ENCODE measurements around the gene EMILIN1.
A peak's percentile ranks its signal among the peaks of the same experiment; 100 is the strongest.

EMILIN1 gene

DNA sequence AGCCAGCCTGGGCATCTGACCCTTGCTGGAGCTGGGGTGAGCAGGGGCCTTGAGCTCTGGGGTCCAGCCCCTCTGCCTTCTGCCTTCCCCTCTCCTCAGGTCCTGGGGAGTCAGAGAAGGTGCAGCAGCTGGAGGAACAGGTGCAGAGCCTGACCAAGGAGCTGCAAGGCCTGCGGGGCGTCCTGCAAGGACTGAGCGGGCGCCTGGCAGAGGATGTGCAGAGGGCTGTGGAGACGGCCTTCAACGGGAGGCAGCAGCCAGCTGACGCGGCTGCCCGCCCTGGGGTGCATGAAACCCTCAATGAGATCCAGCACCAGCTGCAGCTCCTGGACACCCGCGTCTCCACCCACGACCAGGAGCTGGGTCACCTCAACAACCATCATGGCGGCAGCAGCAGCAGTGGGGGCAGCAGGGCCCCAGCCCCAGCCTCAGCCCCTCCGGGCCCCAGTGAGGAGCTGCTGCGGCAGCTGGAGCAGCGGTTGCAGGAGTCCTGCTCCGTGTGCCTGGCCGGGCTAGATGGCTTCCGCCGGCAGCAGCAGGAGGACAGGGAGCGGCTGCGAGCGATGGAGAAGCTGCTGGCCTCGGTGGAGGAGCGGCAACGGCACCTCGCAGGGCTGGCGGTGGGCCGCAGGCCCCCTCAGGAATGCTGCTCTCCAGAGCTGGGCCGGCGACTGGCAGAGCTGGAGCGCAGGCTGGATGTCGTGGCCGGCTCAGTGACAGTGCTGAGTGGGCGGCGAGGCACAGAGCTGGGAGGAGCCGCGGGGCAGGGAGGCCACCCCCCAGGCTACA lies 3.8 kb downstream of the EMILIN1 start:
- DNase-seq, result no peak

DNA sequence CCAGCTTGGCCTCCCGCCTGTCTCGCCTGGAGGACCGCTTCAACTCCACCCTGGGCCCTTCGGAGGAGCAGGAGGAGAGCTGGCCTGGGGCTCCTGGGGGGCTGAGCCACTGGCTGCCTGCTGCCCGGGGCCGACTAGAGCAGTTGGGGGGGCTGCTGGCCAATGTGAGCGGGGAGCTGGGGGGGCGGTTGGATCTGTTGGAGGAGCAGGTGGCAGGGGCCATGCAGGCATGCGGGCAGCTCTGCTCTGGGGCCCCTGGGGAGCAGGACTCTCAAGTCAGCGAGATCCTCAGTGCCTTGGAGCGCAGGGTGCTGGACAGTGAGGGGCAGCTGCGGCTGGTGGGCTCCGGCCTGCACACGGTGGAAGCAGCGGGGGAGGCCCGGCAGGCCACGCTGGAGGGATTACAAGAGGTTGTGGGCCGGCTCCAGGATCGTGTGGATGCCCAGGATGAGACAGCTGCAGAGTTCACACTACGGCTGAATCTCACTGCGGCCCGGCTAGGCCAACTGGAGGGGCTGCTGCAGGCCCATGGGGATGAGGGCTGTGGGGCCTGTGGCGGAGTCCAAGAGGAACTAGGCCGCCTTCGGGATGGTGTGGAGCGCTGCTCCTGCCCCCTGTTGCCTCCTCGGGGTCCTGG lies 4.5 kb downstream of the EMILIN1 start:
- DNase-seq, result no peak

DNA sequence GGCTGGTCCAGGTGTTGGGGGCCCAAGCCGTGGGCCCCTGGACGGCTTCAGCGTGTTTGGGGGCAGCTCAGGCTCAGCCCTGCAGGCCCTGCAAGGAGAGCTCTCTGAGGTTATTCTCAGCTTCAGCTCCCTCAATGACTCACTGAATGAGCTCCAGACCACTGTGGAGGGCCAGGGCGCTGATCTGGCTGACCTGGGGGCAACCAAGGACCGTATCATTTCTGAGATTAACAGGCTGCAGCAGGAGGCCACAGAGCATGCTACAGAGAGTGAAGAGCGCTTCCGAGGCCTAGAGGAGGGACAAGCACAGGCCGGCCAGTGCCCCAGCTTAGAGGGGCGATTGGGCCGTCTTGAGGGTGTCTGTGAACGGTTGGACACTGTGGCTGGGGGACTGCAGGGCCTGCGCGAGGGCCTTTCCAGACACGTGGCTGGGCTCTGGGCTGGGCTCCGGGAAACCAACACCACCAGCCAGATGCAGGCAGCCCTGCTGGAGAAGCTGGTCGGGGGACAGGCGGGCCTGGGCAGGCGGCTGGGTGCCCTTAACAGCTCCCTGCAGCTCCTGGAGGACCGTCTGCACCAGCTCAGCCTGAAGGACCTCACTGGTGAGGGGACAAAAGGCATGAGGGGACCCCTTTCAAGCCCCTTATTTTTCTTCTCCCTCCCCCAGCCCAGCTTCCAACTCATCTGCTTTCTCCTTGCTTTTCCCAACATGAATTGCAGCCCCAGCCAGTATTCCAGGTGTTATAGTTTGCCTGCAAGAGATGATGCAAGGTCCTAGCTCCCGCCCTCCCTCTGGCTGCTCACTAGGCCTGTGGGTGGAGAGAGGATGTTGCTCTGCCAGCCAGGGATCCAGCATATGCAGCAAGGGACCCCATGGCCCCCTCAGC lies 5.2 kb downstream of the EMILIN1 start:
- no peak for DNase-seq

DNA sequence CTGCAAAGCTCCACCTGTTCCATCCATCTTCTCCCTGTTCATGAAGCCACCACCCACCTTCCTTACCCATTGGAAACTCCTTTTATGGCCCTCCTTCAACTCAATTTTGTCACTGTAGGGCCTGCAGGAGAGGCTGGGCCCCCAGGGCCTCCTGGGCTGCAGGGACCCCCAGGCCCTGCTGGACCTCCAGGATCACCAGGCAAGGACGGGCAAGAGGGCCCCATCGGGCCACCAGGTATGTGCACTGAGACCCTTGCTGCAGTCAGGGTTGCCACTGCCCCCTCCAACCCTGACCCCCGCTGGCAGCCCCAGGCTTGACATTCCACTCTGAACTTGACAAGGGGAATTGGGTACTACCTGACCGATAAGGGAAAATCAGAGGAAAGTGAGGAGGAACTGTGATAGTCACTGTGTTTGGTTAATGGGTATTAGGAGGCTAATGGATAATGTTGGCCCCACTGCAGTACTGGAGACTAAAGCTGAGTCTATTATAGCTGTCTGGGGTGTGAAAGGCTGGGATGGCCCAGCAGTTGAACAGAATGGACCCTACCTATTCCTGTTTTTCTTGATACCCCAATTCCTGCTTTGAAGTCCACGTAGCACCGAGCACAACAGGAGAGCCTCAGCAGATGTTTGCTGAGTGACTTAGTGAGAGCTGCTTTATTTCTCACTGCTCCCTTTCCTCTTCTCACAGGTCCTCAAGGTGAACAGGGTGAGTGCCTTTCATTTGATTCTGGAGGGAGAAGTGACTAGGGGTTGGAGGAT lies 6.1 kb downstream of the EMILIN1 start:
- no peak for DNase-seq

DNA sequence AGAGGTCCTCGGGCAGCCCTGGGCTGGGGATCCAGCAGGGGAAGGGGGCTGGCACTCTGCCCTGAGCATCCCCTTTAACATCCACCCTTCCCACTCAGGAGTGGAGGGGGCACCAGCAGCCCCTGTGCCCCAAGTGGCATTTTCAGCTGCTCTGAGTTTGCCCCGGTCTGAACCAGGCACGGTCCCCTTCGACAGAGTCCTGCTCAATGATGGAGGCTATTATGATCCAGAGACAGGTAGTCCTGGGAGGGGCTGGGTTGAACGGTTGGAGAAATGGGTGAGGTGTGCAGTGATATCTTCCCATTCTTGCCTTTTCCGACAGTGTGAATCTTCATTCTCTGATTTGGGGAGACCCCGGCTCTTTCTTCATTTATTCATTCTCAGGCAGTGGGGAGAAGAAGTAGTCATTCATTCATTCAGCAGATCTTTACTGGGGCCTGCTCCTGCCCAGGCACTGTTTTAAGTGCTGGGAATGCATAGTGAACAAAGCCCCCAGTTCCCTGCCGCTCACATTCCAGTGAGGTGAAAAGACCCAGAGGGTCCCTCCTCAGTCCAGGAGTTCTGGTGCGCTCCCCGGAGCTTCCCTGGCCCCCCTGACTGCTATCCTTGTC lies 6.8 kb downstream of the EMILIN1 start:
- no peak for DNase-seq

DNA sequence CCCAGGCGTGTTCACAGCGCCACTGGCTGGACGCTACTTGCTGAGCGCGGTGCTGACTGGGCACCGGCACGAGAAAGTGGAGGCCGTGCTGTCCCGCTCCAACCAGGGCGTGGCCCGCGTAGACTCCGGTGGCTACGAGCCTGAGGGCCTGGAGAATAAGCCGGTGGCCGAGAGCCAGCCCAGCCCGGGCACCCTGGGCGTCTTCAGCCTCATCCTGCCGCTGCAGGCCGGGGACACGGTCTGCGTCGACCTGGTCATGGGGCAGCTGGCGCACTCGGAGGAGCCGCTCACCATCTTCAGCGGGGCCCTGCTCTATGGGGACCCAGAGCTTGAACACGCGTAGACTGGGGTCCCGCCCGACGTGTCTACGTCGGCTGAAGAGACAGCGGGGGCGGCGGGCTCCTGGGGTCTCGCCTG lies 7.3 kb downstream of the EMILIN1 start:
- no peak for DNase-seq

DNA sequence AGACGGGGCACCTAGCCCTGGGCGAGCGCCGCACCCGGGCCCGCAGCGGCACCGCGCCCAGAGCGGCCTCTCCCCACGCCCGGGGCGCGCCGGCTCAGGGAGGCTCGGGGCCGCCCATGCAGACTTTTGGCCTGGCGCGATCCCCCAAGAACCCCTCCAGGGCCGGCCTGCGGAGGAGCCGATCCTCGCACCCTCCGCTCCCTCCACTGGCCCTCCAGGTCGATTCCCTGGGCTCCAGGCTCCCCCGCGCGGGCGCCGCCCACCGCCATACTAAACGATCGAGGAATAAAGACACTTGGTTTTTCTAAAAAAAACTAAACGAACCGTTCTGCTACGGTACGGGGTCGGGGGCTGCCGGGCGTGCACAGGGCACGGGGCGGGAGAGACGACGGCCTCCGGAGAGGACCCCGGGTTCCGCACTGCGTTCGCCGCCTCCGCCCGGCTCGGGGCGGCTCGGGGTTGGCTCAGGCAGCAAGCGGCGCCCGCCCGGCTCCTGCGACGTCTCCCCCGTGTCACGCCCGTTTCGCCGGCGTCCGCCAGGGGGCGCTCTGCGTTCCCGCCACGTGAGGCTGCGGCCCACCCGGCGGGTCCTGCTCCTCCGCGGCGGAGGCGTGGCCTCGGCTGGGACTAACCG lies 7.8 kb downstream of the EMILIN1 start:
- peak; percentile 83 for DNase-seq

DNA sequence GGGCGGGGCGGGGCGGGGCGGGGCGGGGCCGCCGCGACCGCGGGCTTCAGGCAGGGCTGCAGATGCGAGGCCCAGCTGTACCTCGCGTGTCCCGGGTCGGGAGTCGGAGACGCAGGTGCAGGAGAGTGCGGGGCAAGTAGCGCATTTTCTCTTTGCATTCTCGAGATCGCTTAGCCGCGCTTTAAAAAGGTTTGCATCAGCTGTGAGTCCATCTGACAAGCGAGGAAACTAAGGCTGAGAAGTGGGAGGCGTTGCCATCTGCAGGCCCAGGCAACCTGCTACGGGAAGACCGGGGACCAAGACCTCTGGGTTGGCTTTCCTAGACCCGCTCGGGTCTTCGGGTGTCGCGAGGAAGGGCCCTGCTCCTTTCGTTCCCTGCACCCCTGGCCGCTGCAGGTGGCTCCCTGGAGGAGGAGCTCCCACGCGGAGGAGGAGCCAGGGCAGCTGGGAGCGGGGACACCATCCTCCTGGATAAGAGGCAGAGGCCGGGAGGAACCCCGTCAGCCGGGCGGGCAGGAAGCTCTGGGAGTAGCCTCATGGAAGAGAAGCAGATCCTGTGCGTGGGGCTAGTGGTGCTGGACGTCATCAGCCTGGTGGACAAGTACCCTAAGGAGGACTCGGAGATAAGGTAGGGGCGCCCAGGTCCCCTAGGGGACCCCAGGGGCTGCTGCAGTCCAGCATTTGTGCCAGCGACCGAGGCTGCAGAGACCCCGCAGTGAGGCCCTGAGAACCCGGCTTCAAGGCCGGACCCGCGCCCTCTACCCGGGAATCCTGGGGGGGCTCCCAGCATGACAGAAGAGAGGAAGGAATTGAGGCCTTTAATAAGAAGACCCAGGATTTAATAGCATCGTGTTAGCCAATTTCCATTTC lies 8.5 kb downstream of the EMILIN1 start, which contains the start of gene KHK:
KHK (plus strand) TSS at position 49 of the 870 bp plus-strand sequence; CDS start at position 537, 488 bp downstream.
- no peak for DNase-seq

DNA sequence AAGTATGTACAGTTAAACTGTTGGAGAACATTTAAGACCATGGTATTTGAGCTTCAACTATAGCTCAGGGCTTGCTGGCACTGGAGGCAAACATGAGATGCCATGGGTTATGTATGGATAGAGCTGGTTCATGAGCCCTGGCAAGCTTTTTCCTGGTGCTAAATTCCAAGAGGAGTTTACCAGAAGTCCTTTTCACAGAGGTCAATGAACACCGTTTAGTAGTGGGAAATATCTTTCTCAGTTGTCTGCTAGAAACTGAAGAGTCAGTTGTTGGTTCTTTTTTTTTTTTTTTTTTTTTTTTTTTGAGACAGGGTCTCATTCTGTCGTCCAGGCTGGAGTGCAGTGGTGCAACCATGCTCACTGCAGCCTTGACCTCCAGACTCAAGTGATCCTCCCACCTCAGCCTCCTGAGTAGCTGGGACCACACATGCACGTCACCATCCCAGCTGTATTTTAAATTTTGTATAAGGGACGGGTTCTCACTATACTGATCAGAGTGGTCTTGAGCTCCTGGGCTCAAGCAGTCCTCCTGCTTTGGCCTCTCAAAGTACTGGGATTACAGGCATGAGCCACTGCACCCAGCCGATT lies 9.5 kb downstream of the EMILIN1 start:
- no peak for DNase-seq

DNA sequence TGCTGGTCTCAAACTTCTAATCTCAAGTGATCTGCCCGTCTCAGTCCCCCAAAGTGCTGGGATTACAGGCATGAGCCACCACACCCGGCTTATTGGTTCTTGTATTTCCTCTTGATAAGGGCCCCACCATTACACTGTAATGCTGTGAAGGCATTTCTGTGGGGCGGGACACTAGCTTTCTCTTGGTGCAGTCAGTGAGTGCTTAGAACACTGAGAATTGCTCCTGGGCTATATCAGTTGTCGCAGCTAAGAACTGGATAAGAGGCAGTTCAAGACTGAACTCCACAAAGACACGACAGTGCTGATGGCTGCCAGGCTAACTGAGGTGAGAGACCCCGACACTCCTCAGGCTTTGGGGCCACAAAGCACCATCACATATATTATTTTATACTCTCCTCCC lies 10.2 kb downstream of the EMILIN1 start:
- DNase-seq, result no peak

DNA sequence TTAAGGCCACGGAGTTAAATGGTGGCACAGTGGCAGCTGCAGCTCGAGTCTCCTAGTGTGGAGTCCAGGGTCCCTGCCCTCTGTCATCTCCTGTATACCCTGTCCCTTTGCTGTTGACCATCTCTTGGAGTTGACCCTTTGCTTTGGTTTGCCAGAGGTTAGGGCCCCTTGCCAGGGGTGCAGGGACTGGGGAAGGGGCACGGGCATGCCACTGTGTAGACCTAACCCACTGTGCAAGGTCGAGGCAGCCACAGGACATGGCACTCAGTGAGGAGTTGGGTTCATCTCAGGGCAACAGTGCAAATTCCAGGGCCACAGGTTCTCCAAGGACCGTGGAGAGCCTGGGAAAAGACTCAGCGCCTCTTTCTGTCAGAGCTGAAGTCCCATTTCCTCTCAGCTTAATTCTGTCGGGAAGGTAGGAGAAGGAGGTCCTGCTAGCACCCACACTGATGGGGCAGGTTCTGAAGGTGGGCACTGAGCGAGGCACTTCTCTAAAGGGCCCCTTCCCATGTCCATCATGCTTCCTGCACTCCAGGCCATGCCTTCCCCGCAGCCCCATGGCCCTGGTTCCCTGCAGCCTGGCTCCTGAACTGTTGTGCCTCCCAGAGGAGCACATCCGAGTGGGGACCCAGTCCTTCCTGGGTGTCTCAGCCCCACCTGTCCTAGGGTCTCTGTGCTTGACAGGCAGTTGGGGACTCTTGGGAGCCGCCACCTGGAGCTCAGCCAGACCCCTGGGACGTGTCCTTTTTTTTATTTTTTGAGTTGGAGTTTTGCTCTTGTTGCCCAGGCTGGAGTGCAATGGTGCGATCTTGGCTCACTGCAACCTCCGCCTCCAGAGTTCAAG lies 10.9 kb downstream of the EMILIN1 start:
- no peak for DNase-seq

DNA sequence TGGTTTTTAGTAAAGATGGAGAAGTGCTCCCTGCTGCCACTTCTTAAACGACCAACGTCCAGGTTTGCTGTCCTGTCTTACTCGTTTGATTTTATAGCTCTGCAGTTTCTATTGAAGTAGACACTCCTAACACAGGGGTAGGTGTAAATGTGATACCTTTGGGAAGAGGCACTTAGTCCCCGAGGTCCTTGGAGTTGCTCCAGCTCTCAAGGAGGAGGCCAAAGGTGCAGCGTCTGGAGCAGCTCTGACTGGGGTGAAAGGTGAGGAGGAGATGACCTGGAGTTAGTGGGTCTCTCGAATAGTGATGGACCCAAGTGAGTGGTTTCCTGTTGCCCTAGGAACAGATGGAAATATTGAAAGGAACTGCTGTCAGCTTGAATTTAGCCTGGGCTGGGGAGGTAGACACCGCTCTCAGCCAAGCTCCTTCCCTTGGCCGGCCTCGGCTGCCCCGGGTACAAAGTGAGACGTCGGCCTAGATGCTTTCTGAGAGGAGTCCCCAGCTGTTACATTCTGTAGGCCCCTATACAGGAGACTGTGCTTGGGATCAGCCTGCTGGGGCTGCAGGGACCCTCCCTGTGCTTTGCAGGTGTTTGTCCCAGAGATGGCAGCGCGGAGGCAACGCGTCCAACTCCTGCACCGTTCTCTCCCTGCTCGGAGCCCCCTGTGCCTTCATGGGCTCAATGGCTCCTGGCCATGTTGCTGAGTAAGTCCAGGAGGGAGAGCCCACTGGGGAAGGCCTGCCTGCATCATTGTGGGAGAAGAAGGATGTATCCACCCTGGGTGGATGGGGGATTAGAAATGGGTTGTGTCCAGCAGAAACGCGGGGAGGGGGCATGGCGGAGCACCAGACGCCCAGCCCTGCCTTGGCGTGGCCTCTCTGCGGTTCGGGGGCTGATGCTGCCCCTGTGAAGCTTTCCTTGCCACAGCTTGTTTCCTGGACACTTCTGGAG lies 13.6 kb downstream of the EMILIN1 start:
- no peak for DNase-seq

DNA sequence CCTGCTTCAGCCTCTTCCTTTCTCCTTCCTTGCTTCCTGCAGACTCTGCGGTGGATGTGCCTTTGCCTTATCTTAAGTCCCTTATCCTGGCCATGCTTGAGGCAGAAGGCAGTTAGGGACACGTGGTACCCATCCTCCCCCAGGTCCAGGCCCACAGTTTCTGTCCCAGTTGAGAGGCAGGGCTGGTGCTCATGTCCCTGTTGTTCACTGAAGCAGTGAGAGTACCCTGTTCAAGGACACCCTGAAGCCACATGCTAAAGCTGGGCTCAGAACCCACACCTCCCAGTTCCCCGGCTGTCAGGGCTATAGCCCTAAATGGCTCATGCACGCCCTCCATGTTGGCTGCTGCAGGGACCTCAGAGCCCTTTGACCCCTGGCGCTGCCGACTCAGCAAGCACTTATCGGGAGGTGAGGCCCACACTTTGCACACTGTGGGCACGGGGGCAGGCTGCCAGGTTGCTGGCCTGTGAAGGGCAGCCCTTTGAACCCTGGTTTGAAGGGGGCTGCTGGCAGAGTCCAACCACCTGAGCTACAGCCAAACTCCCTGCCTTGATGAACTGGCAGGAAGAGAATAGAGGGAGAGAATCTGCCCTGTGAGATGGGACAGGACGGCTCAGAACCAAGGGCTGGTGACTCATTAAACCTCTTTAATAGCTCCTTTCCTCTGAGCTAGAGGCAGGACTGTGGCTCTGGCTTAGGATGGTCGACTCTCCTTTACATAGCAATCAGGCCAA lies 14.4 kb downstream of the EMILIN1 start:
- no peak for DNase-seq

DNA sequence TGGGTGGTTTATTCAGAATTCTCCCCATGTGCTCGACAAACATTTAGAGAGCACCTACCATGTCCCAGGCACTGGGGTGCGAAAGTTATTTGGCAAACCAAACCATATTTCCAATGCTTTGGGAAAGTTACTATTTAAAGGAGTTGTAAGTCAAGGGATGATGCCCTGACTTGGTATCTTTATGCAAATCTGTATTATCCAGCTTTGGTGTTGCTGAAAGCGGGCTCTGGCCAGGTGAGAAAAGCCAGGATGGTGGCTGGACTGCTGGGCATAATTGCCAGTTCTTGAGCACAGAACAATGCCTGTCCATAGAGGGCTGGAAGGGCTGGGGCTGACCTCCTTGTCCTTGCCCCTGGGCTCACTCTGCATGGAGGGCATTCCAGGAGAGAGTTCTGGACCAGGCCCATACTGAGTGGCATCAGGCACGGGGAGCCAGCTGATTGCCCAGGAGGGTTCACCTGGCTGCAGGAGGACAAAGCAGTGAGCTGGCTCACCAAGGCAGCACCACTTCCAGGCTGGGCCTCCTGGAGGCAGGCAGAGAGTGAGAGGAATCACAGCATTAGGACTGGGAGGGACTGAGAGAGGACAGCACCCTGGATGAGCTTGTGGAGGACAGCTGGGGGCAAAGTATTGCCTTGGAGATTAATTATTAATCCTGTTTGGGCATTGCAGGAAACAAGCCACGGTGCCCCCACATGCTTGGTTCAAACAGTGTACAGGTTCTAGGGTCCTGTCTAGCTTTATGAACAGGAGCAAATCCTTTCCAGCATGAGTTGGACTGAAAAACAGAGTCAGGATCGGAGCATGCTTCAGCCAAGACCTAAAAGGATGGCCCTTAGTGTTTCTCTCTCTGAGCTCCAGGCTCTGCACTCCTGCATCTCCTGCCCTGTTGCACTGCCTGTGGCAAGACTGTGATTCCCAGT lies 15.3 kb downstream of the EMILIN1 start:
- DNase-seq, result no peak

DNA sequence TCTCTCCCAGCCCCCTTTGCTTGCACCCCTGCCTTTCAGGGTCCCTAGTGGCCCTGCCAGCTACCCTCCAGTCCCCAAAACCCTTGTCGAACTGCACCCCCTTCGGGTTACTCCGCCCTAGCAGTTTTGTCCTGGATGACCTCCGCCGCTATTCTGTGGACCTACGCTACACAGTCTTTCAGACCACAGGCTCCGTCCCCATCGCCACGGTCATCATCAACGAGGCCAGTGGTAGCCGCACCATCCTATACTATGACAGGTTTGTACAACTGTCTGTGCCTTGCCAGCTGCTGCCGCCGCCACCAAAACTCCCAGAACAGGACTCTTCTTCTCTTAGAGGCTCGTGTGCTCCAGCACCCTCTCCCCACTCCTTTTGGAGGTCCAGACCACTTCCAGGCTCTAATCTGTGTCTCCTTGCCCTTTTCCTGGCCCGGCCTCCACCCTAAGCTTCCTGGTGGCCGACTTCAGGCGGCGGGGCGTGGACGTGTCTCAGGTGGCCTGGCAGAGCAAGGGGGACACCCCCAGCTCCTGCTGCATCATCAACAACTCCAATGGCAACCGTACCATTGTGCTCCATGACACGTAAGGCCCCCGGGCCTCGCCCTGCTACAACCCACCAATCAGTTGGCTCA lies 16.1 kb downstream of the EMILIN1 start:
- no peak for DNase-seq

DNA sequence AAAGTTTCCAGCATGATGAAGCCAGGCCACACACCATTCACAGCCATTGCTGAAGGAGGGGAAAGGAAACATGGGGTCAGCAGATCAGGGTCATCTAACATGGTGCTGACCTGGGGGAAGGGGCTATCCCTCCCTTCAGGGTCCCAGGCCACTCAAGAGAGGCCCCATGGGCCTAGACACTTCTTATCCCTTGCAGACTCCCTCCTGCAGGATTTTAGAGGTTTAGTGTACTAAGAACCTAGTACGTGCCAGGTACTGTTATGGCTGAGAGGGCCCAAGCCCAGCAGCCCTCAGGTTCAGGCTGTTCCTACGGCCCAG lies 17.0 kb downstream of the EMILIN1 start:
- no peak for DNase-seq
